HCT116 (cell line): ENCODE data around the gene CCZ1.
"Not testable (repeated sequence)": the region's sequence is repeated elsewhere in the genome, so short reads cannot be mapped to it uniquely, and the experiment has no call there.

ENCODE experiments used
- CTCF ChIP-seq, 3 experiments: fragments of 200-600 bp in 1 of 3; sonication (generic) in 1 of 3; IDR thresholded peaks in 2 of 3; conservative IDR thresholded peaks in 1 of 3; 2 replicates each; pipeline ENCODE4 v1.5.1; 2012 to 2017; ENCODE audit warnings: low read depth in 2 of 3, low read length in 2 of 3, antibody characterized with exemption in 1 of 3, borderline replicate concordance in 1 of 3, control low read depth in 1 of 3, mild to moderate bottlenecking in 1 of 3, mixed read lengths in 1 of 3, mixed run types in 1 of 3, moderate library complexity in 1 of 3; ENCODE audit not compliant: insufficient read depth in 1 of 3
- EGR1 ChIP-seq: IDR thresholded peaks from 2 replicates; pipeline ENCODE4 v1.6.1; 2012; ENCODE audit warnings: low read depth
- EZH2phosphoT487 ChIP-seq: fragments of 200-600 bp; IDR thresholded peaks from 2 replicates; pipeline ENCODE4 v1.6.1; 2018; ENCODE audit warnings: antibody characterized with exemption, borderline replicate concordance
- MAX ChIP-seq: IDR thresholded peaks from 2 replicates; pipeline ENCODE4 v1.6.1; 2012
- POLR2A ChIP-seq: IDR thresholded peaks from 2 replicates; pipeline ENCODE4 v1.7.0; 2011; ENCODE audit warnings: borderline replicate concordance; ENCODE audit not compliant: insufficient read depth, insufficient read length; ENCODE audit errors: extremely low read depth
- POLR2AphosphoS5 ChIP-seq: IDR thresholded peaks from 2 replicates; pipeline ENCODE4 v1.6.1; 2011; ENCODE audit warnings: mild to moderate bottlenecking, low read depth, low read length, moderate library complexity
- RAD21 ChIP-seq: IDR thresholded peaks from 2 replicates; pipeline ENCODE4 v1.6.1; 2012; ENCODE audit warnings: low read depth, mild to moderate bottlenecking
- YY1 ChIP-seq: IDR thresholded peaks from 2 replicates; pipeline ENCODE4 v1.6.1; 2011; ENCODE audit warnings: low read length, low read depth, moderate library complexity, mild to moderate bottlenecking; ENCODE audit not compliant: insufficient replicate concordance; ENCODE audit errors: extremely low read depth
- ZFX ChIP-seq: fragments of 450-650 bp; IDR thresholded peaks from 2 replicates; pipeline ENCODE4 v1.6.1; 2017
- TF ChIP-seq, protein P1 (sequence below): IDR thresholded peaks from 2 replicates; pipeline ENCODE4 v1.6.1; 2012; ENCODE audit warnings: low read depth
- TF ChIP-seq, protein P2 (sequence below): IDR thresholded peaks from 2 replicates; pipeline ENCODE4 v1.6.1; 2012

GRCh38 chr7:5880106-5880505, 18.4 kb upstream of the CCZ1 start:
- TF ChIP-seq EZH2phosphoT487; CTCF (IDR thresholded peaks at IDR 0.05 in 2 of 3, conservative IDR thresholded peaks at IDR 0.05 in 1 of 3; ENCODE audit: borderline replicate concordance in 1 of 3, insufficient read depth in 1 of 3, low read depth in 2 of 3, low read length in 2 of 3); MAX; ZFX; POLR2A; YY1; RAD21; EGR1; POLR2AphosphoS5: not testable (repeated sequence)
- TF ChIP-seq, protein P1, sequence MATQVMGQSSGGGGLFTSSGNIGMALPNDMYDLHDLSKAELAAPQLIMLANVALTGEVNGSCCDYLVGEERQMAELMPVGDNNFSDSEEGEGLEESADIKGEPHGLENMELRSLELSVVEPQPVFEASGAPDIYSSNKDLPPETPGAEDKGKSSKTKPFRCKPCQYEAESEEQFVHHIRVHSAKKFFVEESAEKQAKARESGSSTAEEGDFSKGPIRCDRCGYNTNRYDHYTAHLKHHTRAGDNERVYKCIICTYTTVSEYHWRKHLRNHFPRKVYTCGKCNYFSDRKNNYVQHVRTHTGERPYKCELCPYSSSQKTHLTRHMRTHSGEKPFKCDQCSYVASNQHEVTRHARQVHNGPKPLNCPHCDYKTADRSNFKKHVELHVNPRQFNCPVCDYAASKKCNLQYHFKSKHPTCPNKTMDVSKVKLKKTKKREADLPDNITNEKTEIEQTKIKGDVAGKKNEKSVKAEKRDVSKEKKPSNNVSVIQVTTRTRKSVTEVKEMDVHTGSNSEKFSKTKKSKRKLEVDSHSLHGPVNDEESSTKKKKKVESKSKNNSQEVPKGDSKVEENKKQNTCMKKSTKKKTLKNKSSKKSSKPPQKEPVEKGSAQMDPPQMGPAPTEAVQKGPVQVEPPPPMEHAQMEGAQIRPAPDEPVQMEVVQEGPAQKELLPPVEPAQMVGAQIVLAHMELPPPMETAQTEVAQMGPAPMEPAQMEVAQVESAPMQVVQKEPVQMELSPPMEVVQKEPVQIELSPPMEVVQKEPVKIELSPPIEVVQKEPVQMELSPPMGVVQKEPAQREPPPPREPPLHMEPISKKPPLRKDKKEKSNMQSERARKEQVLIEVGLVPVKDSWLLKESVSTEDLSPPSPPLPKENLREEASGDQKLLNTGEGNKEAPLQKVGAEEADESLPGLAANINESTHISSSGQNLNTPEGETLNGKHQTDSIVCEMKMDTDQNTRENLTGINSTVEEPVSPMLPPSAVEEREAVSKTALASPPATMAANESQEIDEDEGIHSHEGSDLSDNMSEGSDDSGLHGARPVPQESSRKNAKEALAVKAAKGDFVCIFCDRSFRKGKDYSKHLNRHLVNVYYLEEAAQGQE: not testable (repeated sequence)
- TF ChIP-seq, protein P2, sequence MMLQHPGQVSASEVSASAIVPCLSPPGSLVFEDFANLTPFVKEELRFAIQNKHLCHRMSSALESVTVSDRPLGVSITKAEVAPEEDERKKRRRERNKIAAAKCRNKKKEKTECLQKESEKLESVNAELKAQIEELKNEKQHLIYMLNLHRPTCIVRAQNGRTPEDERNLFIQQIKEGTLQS: not testable (repeated sequence)
